Measurements from ENCODE around the gene VOPP1. TPM values are rescaled to one million over a fixed set of nuclear protein-coding genes. Genes with fewer than 3 reads are reported as not detected.

VOPP1 gene
- total and polyA plus RNA-seq, 2 of the 13 experiments (the other 11 are each of a cell fraction or from before 2014, with no cell fraction given), result 21.8 to 55.3 TPM

GRCh38 chr7:55554038-55554437 lies 18.3 kb downstream of the VOPP1 start (continued):
- TF ChIP-seq NFAT5 (CRISPR knock-in tag; IDR thresholded peaks at IDR 0.05), result no peak
- TF ChIP-seq ATF7 (IDR thresholded peaks at IDR 0.05), result no peak
- TF ChIP-seq ATF7 (CRISPR knock-in tag; IDR thresholded peaks at IDR 0.05), result no peak

GRCh38 chr7:55553024-55553345 lies 19.3 kb downstream of the VOPP1 start:
- CTCF ChIA-PET (ENCODE audit: low intra/inter-chr PET ratio, low total read pairs), result no interaction called here
- Histone ChIP-seq H4K20me1 (ENCODE audit: insufficient read depth, low read length) (no peaks in the 10 kb centered on the region; the same call in 1 of the 2 replicates), H3K9me3 (ENCODE audit: low read length) (no peaks in the 10 kb centered on the region), H3K27me3 (ENCODE audit: control insufficient read depth in 1 of 2, insufficient read depth in 2 of 2, low read length in 2 of 2) (no peaks in the 10 kb centered on the region), H3K4me3 (replicated peaks in 1 of 3; ENCODE audit: insufficient read depth in 1 of 3, low read depth in 2 of 3, low read length in 3 of 3) (no peak overlapping the region), H2AFZ (ENCODE audit: low read length) (no peak overlapping the region), H3K4me1 (ENCODE audit: insufficient read depth, low read length) (peaks cover 42% of the 10 kb centered on the region), H3K36me3 (replicated peaks in 1 of 2; ENCODE audit: control insufficient read depth in 1 of 2, insufficient read depth in 2 of 2, low read length in 2 of 2) (no peaks in the 10 kb centered on the region; a peak in 1 of 5 replicates), H3K4me2 (ENCODE audit: low read depth, low read length) (no peak overlapping the region), H3K27ac (ENCODE audit: extremely low read length, insufficient read depth, low read length) (no peak overlapping the region), H3K79me2 (ENCODE audit: insufficient read depth, low read length) (peaks cover 81% of the 10 kb centered on the region), H3K9ac (ENCODE audit: insufficient read depth, low read depth, low read length) (no peak overlapping the region)
- DNase-seq (ENCODE audit: low spot score) (no peak), FAIRE-seq (no peak), ATAC-seq (no peak)
- no TSS peak for BruUV-seq (replicated peaks)
- intact Hi-C loops (cut with micrococcal nuclease; ENCODE audit: unreplicated experiment), result no loop called here
- in situ Hi-C loops (cut with HindIII; ENCODE audit: extremely low pct_ligation_motif_present, low pct_unique_long_range_greater_than_20kb), result no loop called here
- POLR2A ChIA-PET, result no interaction called here
- TF ChIP-seq HNF4A (CRISPR knock-in tag; IDR thresholded peaks at IDR 0.05), result no peak
- no peak for TF ChIP-seq BRCA1 (CRISPR knock-in tag; IDR thresholded peaks at IDR 0.05)
- TF ChIP-seq, protein P1, sequence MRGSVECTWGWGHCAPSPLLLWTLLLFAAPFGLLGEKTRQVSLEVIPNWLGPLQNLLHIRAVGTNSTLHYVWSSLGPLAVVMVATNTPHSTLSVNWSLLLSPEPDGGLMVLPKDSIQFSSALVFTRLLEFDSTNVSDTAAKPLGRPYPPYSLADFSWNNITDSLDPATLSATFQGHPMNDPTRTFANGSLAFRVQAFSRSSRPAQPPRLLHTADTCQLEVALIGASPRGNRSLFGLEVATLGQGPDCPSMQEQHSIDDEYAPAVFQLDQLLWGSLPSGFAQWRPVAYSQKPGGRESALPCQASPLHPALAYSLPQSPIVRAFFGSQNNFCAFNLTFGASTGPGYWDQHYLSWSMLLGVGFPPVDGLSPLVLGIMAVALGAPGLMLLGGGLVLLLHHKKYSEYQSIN (CRISPR knock-in tag; IDR thresholded peaks at IDR 0.05; ENCODE audit: borderline replicate concordance), result no peak
- TF ChIP-seq HOXA9 (CRISPR knock-in tag; IDR thresholded peaks at IDR 0.05; ENCODE audit: borderline replicate concordance), result no peak
- TF ChIP-seq HNRNPL (IDR thresholded peaks at IDR 0.05; ENCODE audit: low read depth, low read length), result no peak
- TF ChIP-seq MLXIP (CRISPR knock-in tag; IDR thresholded peaks at IDR 0.05; ENCODE audit: borderline replicate concordance), result no peak
- no peak for TF ChIP-seq DPF2 (CRISPR knock-in tag; IDR thresholded peaks at IDR 0.05; ENCODE audit: borderline replicate concordance, low read depth)
- no peak for TF ChIP-seq CCAR2 (optimal IDR thresholded peaks at IDR 0.05; ENCODE audit: low read depth, low read length)

All from HepG2 (cell line).